ENCODE results near the gene NEK5.
"Not testable (repeated sequence)": the region's sequence is repeated elsewhere in the genome, so short reads cannot be mapped to it uniquely, and the experiment has no call there.

Gene NEK5

GRCh38 chr13:52164989-52165388 is 36.1 kb upstream of the NEK5 start:
- in situ Hi-C loops (cut with HindIII; ENCODE audit: low sequenced_read_pairs): no loop called here
- no peak overlapping the region for H3K4me3 ChIP-seq (ENCODE audit: low read depth, low read length)
- TF ChIP-seq CTCF (IDR thresholded peaks at IDR 0.05; ENCODE audit: low read depth, low read length): no peak
- no peak for DNase-seq (ENCODE audit: low read depth, low spot score)

GRCh38 chr13:52163878-52164277 is 35.0 kb upstream of the NEK5 start:
- DNase-seq (ENCODE audit: low read depth, low spot score); in situ Hi-C loops (cut with HindIII; ENCODE audit: low sequenced_read_pairs); H3K4me3 ChIP-seq (ENCODE audit: low read depth, low read length): not testable (repeated sequence)

GRCh38 chr13:52162279-52163101 is 33.6 kb upstream of the NEK5 start:
- H3K4me3 ChIP-seq (ENCODE audit: low read depth, low read length): no peak overlapping the region
- in situ Hi-C loops (cut with HindIII; ENCODE audit: low sequenced_read_pairs): no loop called here
- peak; percentile 79 for DNase-seq (ENCODE audit: low read depth, low spot score)
- no peak for TF ChIP-seq CTCF (IDR thresholded peaks at IDR 0.05; ENCODE audit: low read depth, low read length)

GRCh38 chr13:52161181-52161646 is 32.3 kb upstream of the NEK5 start:
- in situ Hi-C loops (cut with HindIII; ENCODE audit: low sequenced_read_pairs): no loop called here
- TF ChIP-seq CTCF (IDR thresholded peaks at IDR 0.05; ENCODE audit: low read depth, low read length): no peak
- H3K4me3 ChIP-seq (ENCODE audit: low read depth, low read length): no peak overlapping the region
- no peak for DNase-seq (ENCODE audit: low read depth, low spot score)

- DNase-seq (ENCODE audit: low read depth, low spot score): no peak
- in situ Hi-C loops (cut with HindIII; ENCODE audit: low sequenced_read_pairs): no loop called here
- no peak for TF ChIP-seq CTCF (IDR thresholded peaks at IDR 0.05; ENCODE audit: low read depth, low read length)
- H3K4me3 ChIP-seq (ENCODE audit: low read depth, low read length): no peak overlapping the region
Measured at GRCh38 chr13:52160506-52160905, 31.6 kb upstream of the NEK5 start.

GRCh38 chr13:52160053-52160452 is 31.2 kb upstream of the NEK5 start:
- in situ Hi-C loops (cut with HindIII; ENCODE audit: low sequenced_read_pairs): no loop called here
- no peak for DNase-seq (ENCODE audit: low read depth, low spot score)
- H3K4me3 ChIP-seq (ENCODE audit: low read depth, low read length): no peak overlapping the region
- TF ChIP-seq CTCF (IDR thresholded peaks at IDR 0.05; ENCODE audit: low read depth, low read length): no peak

GRCh38 chr13:52159159-52159982 is 30.5 kb upstream of the NEK5 start, which contains the start of gene NEK3:
Gene NEK3, minus strand, starts transcription at chr13:52159597. Its CDS starts 3,406 bp downstream, at chr13:52156191.
- no peak for TF ChIP-seq CTCF (IDR thresholded peaks at IDR 0.05; ENCODE audit: low read depth, low read length)
- in situ Hi-C loops (cut with HindIII; ENCODE audit: low sequenced_read_pairs): no loop called here
- H3K4me3 ChIP-seq (ENCODE audit: low read depth, low read length): peak within 1 kb of the TSS; percentile 71
- peak; percentile 73 for DNase-seq (ENCODE audit: low read depth, low spot score)

All from astrocyte of the spinal cord (primary cell).